Measurements from ENCODE around the gene RSU1.

GRCh38 chr10:16828701-16829175, 11.5 kb upstream of the RSU1 start:
- TF ChIP-seq CTCF (IDR thresholded peaks at IDR 0.05; ENCODE audit: extremely low read depth in 1 of 2, insufficient read depth in 1 of 2, low read depth in 1 of 2, low read length in 2 of 2) (no peak), POLR2A (IDR thresholded peaks at IDR 0.05; ENCODE audit: low read depth, low read length) (peak; percentile 67), EZH2 (IDR thresholded peaks at IDR 0.05; ENCODE audit: borderline replicate concordance, low read depth, low read length, severe bottlenecking) (no peak), MYC (IDR thresholded peaks at IDR 0.05; ENCODE audit: low read depth, low read length) (no peak), POLR2AphosphoS5 (IDR thresholded peaks at IDR 0.05; ENCODE audit: insufficient read depth, low read depth, low read length) (peak; percentile 59), JUN (IDR thresholded peaks at IDR 0.05; ENCODE audit: borderline replicate concordance, insufficient read depth, insufficient read length, low read depth) (peak; percentile 20), MAX (IDR thresholded peaks at IDR 0.05; ENCODE audit: insufficient read depth, insufficient read length) (no peak), FOS (IDR thresholded peaks at IDR 0.05; ENCODE audit: borderline replicate concordance, insufficient read depth, low read length) (peak; percentile 36)
